C4-2B (cell line): ENCODE measurements around the gene GRM4.

Experiments used
- CTCF ChIP-seq: fragments of 450-650 bp; conservative IDR thresholded peaks from 2 replicates; pipeline ENCODE4 v1.5.1; 2017; ENCODE audit warnings: mild to moderate bottlenecking
- ZFX ChIP-seq: fragments of 450-650 bp; IDR thresholded peaks from 2 replicates; pipeline ENCODE4 v1.6.1; 2017

GRCh38 chr6:34085453-34086170 is 60.3 kb downstream of the GRM4 start:
- TF ChIP-seq CTCF (no peak), ZFX (no peak)
